Transverse colon (tissue), 3 donors: ENCODE measurements around the gene PMEPA1.

Experiments used
- POLR2A ChIP-seq: fragments of 450-650 bp; IDR thresholded peaks from one replicate; pipeline ENCODE4 v1.6.1; 2016; ENCODE audit warnings: antibody characterized with exemption, mild to moderate bottlenecking, moderate library complexity
- TF ChIP-seq, protein P1 (sequence below), 5 experiments: fragments of 200-600 bp in 3 of 5; fragments of 450-650 bp in 2 of 5; sonication (generic) in 3 of 5; IDR thresholded peaks; 1 replicate in 2 of 5; 2 replicates in 3 of 5; pipeline ENCODE4 v1.5.1; 2016 to 2017; ENCODE audit warnings: antibody characterized with exemption in 5 of 5, inconsistent platforms in 3 of 5, mild to moderate bottlenecking in 2 of 5, moderate library complexity in 1 of 5

GRCh38 chr20:57625181-57625958, 84.4 kb downstream of the PMEPA1 start:
- no peak for TF ChIP-seq POLR2A
- TF ChIP-seq, protein P1, sequence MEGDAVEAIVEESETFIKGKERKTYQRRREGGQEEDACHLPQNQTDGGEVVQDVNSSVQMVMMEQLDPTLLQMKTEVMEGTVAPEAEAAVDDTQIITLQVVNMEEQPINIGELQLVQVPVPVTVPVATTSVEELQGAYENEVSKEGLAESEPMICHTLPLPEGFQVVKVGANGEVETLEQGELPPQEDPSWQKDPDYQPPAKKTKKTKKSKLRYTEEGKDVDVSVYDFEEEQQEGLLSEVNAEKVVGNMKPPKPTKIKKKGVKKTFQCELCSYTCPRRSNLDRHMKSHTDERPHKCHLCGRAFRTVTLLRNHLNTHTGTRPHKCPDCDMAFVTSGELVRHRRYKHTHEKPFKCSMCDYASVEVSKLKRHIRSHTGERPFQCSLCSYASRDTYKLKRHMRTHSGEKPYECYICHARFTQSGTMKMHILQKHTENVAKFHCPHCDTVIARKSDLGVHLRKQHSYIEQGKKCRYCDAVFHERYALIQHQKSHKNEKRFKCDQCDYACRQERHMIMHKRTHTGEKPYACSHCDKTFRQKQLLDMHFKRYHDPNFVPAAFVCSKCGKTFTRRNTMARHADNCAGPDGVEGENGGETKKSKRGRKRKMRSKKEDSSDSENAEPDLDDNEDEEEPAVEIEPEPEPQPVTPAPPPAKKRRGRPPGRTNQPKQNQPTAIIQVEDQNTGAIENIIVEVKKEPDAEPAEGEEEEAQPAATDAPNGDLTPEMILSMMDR (IDR thresholded peaks at IDR 0.05) = no peak
